Transverse colon (tissue), 4 donors: ENCODE data around the gene TMEM50B.

Source experiments
- CTCF ChIP-seq, 5 experiments: fragments of 200-600 bp in 3 of 5; fragments of 450-650 bp in 2 of 5; sonication (generic) in 3 of 5; IDR thresholded peaks; 1 replicate in 2 of 5; 2 replicates in 3 of 5; pipeline ENCODE4 v1.5.1; 2016 to 2017; ENCODE audit warnings: antibody characterized with exemption in 5 of 5, inconsistent platforms in 3 of 5, mild to moderate bottlenecking in 2 of 5, moderate library complexity in 1 of 5
- POLR2A ChIP-seq: fragments of 450-650 bp; IDR thresholded peaks from one replicate; pipeline ENCODE4 v1.6.1; 2016; ENCODE audit warnings: antibody characterized with exemption, mild to moderate bottlenecking, moderate library complexity
- POLR2AphosphoS5 ChIP-seq, 3 donors: sonication (generic); formaldehyde crosslinking; IDR thresholded peaks; one replicate each; pipeline ENCODE4 v1.6.1; 2016; ENCODE audit warnings: antibody characterized with exemption in 3 of 3

DNA sequence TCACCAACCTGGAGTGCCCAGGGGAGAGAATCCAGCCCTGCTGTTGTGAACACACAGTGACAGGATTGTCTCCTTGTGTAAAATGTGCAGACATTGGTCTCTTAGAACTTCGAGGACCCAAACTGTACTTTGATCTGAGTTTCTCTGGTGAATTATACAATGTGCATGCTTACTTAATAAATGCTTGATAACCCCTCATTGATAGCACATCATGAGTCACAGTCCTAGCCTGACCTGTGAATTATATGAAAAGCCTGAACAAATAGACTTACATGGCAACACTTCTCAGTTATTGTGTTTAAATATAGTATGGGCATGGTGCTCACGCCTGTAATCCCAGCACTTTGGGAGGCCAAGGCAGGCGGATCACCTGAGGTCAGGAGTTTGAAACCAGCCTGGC, 53.9 kb downstream of the TMEM50B start:
- TF ChIP-seq CTCF (IDR thresholded peaks at IDR 0.05): no peak
- TF ChIP-seq POLR2AphosphoS5 (IDR thresholded peaks at IDR 0.05): no peak
- TF ChIP-seq POLR2A: no peak
